ENCODE data around the gene CLPSL2.

The CLPSL2 gene

DNA sequence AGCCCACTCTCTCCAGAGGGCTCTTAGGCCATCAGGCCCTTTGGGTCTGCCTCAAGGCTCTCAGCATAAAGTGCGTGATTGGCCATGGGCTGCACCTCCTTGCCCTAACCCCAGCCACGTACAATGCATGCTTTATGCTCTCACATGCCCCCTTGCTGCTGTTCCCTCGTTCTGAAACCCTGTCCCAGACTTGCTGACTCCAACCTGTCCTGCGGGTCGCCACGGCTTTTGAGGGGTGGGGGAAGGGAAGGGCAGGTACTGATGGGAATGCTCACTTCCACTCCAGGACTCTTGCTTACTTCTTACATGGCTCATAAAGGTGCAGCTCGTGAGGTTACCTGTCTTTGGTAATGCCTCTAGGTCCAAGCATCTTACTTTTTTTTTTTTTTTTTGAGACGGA, 33.6 kb upstream of the CLPSL2 start:
- TF ChIP-seq CTBP1 (IDR thresholded peaks at IDR 0.05; ENCODE audit: borderline replicate concordance) (no peak), SP1 (IDR thresholded peaks at IDR 0.05) (no peak), LEF1 (IDR thresholded peaks at IDR 0.05; ENCODE audit: borderline replicate concordance) (no peak), ELF4 (IDR thresholded peaks at IDR 0.05) (no peak), TARDBP (IDR thresholded peaks at IDR 0.05) (no peak), SUZ12 (IDR thresholded peaks at IDR 0.05) (no peak), FOXK2 (IDR thresholded peaks at IDR 0.05) (no peak), ARNT (IDR thresholded peaks at IDR 0.05) (no peak), BHLHE40 (IDR thresholded peaks at IDR 0.05; ENCODE audit: borderline replicate concordance) (no peak), NFRKB (IDR thresholded peaks at IDR 0.05) (no peak), FOXM1 (IDR thresholded peaks at IDR 0.05; ENCODE audit: borderline replicate concordance) (no peak), HDGF (IDR thresholded peaks at IDR 0.05; ENCODE audit: borderline replicate concordance) (no peak), FOXA1 (IDR thresholded peaks at IDR 0.05) (no peak), ZNF384 (IDR thresholded peaks at IDR 0.05) (no peak), L3MBTL2 (conservative IDR thresholded peaks at IDR 0.05) (no peak)
- TF ChIP-seq, protein P1, sequence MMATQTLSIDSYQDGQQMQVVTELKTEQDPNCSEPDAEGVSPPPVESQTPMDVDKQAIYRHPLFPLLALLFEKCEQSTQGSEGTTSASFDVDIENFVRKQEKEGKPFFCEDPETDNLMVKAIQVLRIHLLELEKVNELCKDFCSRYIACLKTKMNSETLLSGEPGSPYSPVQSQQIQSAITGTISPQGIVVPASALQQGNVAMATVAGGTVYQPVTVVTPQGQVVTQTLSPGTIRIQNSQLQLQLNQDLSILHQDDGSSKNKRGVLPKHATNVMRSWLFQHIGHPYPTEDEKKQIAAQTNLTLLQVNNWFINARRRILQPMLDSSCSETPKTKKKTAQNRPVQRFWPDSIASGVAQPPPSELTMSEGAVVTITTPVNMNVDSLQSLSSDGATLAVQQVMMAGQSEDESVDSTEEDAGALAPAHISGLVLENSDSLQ (IDR thresholded peaks at IDR 0.05) = no peak
- ChIA-PET POLR2A (no interaction called here), CTCF (no interaction called here)
- DNase-seq (ENCODE audit: extremely low spot score) = no peak

DNA sequence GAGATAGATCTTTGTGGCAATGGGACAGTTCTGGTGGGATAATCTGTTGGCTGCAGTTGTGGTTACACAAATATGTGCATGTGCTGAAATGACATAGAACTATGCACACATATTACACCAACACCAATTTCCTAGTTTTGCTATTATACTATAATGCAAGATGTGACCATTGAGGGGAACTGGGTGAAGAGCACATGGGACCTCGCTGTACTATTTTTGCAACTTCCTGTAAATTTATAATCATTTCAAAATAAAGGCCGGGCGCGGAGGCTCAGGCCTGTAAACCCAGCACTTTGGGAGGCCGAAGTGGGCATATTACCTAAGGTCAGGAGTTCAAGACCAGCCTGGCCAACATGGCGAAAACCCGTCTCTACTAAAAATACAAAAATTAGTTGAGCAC, 30.9 kb upstream of the CLPSL2 start:
- ChIA-PET POLR2A (no interaction called here), CTCF (no interaction called here)
- no peak for TF ChIP-seq FOXM1 (IDR thresholded peaks at IDR 0.05; ENCODE audit: borderline replicate concordance)
- TF ChIP-seq, protein P1 (IDR thresholded peaks at IDR 0.05) = no peak
- no peak for TF ChIP-seq ELF4 (IDR thresholded peaks at IDR 0.05)
- TF ChIP-seq BHLHE40 (IDR thresholded peaks at IDR 0.05; ENCODE audit: borderline replicate concordance) = no peak
- TF ChIP-seq TARDBP (IDR thresholded peaks at IDR 0.05) = no peak
- TF ChIP-seq SP1 (IDR thresholded peaks at IDR 0.05) = no peak
- no peak for TF ChIP-seq FOXA1 (IDR thresholded peaks at IDR 0.05)
- no peak for TF ChIP-seq SUZ12 (IDR thresholded peaks at IDR 0.05)
- TF ChIP-seq CTBP1 (IDR thresholded peaks at IDR 0.05; ENCODE audit: borderline replicate concordance) = no peak
- TF ChIP-seq FOXK2 (IDR thresholded peaks at IDR 0.05) = no peak
- no peak for TF ChIP-seq ZNF384 (IDR thresholded peaks at IDR 0.05)
- TF ChIP-seq HDGF (IDR thresholded peaks at IDR 0.05; ENCODE audit: borderline replicate concordance) = no peak
- no peak for TF ChIP-seq ARNT (IDR thresholded peaks at IDR 0.05)
- no peak for TF ChIP-seq LEF1 (IDR thresholded peaks at IDR 0.05; ENCODE audit: borderline replicate concordance)
- TF ChIP-seq NFRKB (IDR thresholded peaks at IDR 0.05) = no peak
- TF ChIP-seq L3MBTL2 (conservative IDR thresholded peaks at IDR 0.05) = no peak
- DNase-seq (ENCODE audit: extremely low spot score) = no peak

DNA sequence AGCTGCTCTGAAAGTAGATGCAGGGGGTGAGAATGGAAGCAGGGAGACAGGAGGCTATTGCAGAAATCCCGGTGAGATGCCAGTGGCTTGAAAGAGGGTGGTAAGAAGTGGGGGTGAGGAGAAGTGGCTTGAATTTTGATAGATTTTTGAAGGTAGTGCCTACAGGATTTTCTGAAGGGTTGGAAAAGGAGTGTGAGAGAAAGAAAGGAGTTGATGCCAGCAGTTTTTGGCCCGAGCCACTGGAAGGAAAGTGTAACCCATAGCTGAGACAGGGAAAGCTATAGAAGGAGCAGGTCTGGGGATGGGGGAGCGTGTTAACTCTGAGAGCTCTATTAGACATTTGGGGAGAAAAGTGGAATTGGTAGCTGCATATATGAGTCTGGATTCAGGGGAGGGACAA, 29.9 kb upstream of the CLPSL2 start:
- DNase-seq (ENCODE audit: extremely low spot score) = no peak
- POLR2A ChIA-PET = interaction anchor here (0.6 kb wide), 1 partner anchor 23 kb away, joined by 3 read pairs; no protein-coding TSS in a partner anchor
- CTCF ChIA-PET = interaction anchor here (0.6 to 1.1 kb wide), 2 partner anchors 11 to 124 kb away, joined by 4 to 5 read pairs; no protein-coding TSS in a partner anchor
- TF ChIP-seq ELF4 (IDR thresholded peaks at IDR 0.05) = no peak

DNA sequence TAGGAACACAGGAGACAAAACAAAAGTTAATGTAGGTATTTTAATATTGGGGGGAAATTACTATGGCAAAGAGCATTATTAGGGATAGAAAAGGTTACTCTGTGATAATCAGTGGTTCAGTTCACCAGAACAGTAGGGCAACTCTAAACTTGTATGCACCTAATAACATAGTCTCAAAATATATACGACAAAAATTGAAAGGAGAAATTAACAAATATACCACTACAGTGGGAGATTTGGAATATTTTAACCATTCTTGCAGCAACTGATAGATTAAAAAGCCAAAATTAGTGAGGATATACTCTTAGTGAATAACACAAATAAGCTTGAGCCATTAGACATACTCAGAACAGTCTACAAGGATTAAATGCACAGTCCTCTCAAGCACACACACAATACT, 28.5 kb upstream of the CLPSL2 start:
- ChIA-PET POLR2A (no interaction called here), CTCF (no interaction called here)
- DNase-seq (ENCODE audit: extremely low spot score) = no peak
- TF ChIP-seq SP1 (IDR thresholded peaks at IDR 0.05) = no peak
- no peak for TF ChIP-seq LEF1 (IDR thresholded peaks at IDR 0.05; ENCODE audit: borderline replicate concordance)
- no peak for TF ChIP-seq ARNT (IDR thresholded peaks at IDR 0.05)
- no peak for TF ChIP-seq BHLHE40 (IDR thresholded peaks at IDR 0.05; ENCODE audit: borderline replicate concordance)
- no peak for TF ChIP-seq FOXA1 (IDR thresholded peaks at IDR 0.05)
- TF ChIP-seq ELF4 (IDR thresholded peaks at IDR 0.05) = no peak
- no peak for TF ChIP-seq ZNF384 (IDR thresholded peaks at IDR 0.05)
- TF ChIP-seq CTBP1 (IDR thresholded peaks at IDR 0.05; ENCODE audit: borderline replicate concordance) = no peak
- TF ChIP-seq, protein P1 (IDR thresholded peaks at IDR 0.05) = no peak
- TF ChIP-seq HDGF (IDR thresholded peaks at IDR 0.05; ENCODE audit: borderline replicate concordance) = no peak
- no peak for TF ChIP-seq NFRKB (IDR thresholded peaks at IDR 0.05)
- TF ChIP-seq FOXK2 (IDR thresholded peaks at IDR 0.05) = no peak
- no peak for TF ChIP-seq L3MBTL2 (conservative IDR thresholded peaks at IDR 0.05)
- no peak for TF ChIP-seq FOXM1 (IDR thresholded peaks at IDR 0.05; ENCODE audit: borderline replicate concordance)
- TF ChIP-seq SUZ12 (IDR thresholded peaks at IDR 0.05) = no peak

DNA sequence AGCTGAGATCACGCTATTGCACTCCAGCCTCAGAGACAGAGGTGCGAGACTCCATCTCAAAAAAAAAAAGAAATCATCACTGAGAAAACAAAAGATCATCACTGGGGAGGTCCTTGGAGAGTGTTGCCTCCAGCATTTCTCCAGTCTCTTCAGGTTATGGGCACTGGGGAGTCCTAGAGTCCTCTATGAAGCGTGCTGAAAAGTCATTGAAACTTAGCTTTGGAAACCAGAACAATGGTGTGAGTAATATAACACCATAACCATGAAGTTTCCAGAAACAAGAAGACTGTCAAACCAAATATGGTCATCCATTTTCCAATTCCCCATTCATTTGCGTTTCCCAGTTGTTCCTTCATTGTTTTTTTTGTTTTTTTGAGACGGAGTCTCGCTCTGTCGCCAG, 25.8 kb upstream of the CLPSL2 start:
- DNase-seq (ENCODE audit: extremely low spot score) = no peak
- CTCF ChIA-PET = interaction anchor here (0.6 to 0.7 kb wide), 2 partner anchors 21 to 210 kb away, joined by 3 read pairs; no protein-coding TSS in a partner anchor
- POLR2A ChIA-PET = no interaction called here
- TF ChIP-seq ELF4 (IDR thresholded peaks at IDR 0.05) (no peak), TARDBP (IDR thresholded peaks at IDR 0.05) (no peak), ARNT (IDR thresholded peaks at IDR 0.05) (no peak), FOXA1 (IDR thresholded peaks at IDR 0.05) (no peak), BHLHE40 (IDR thresholded peaks at IDR 0.05; ENCODE audit: borderline replicate concordance) (no peak), L3MBTL2 (conservative IDR thresholded peaks at IDR 0.05) (no peak), NFRKB (IDR thresholded peaks at IDR 0.05) (no peak), ZNF384 (IDR thresholded peaks at IDR 0.05) (no peak), HDGF (IDR thresholded peaks at IDR 0.05; ENCODE audit: borderline replicate concordance) (no peak)
- TF ChIP-seq, protein P1 (IDR thresholded peaks at IDR 0.05) = no peak

DNA sequence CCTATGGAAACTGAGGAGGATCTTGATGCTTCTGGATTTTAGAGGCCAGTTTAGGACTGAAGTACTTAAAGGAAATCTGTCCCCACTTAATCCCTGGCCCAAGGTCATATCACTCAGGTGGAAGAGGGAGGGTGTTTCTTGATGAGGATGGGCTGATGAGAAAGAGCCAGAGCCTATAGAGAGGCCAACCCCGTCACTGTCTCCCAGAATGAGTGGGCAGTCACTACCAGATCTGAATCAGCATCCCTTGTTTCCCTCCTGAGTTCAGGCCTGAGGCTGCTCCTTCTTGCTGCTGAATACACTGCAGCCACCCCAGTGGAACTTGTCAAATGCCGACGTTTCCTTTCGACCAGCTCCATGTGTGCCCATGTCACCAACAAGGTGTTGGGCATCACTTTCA, 24.8 kb upstream of the CLPSL2 start:
- CTCF ChIA-PET = no interaction called here
- no peak for DNase-seq (ENCODE audit: extremely low spot score)
- TF ChIP-seq ARNT (IDR thresholded peaks at IDR 0.05) = no peak
- TF ChIP-seq TARDBP (IDR thresholded peaks at IDR 0.05) = no peak
- no peak for TF ChIP-seq NFRKB (IDR thresholded peaks at IDR 0.05)
- TF ChIP-seq ELF4 (IDR thresholded peaks at IDR 0.05) = no peak
- no peak for TF ChIP-seq FOXM1 (IDR thresholded peaks at IDR 0.05; ENCODE audit: borderline replicate concordance)
- no peak for TF ChIP-seq SP1 (IDR thresholded peaks at IDR 0.05)
- TF ChIP-seq, protein P1 (IDR thresholded peaks at IDR 0.05) = no peak
- TF ChIP-seq ZNF384 (IDR thresholded peaks at IDR 0.05) = no peak
- POLR2A ChIA-PET = no interaction called here

Measured in HEK293T (cell line).